PFSK-1 (cell line): ENCODE measurements around the gene HES5.

Experiments
- POLR2AphosphoS5 ChIP-seq: IDR thresholded peaks from 2 replicates; pipeline ENCODE4 v1.6.1; 2012; ENCODE audit warnings: low read depth, mild to moderate bottlenecking, control low read depth, low read length, moderate library complexity
- SIN3A ChIP-seq: IDR thresholded peaks from 2 replicates; pipeline ENCODE4 v1.6.1; 2012; ENCODE audit warnings: mild to moderate bottlenecking, low read length, moderate library complexity, borderline replicate concordance; ENCODE audit not compliant: insufficient read depth
- TAF1 ChIP-seq: IDR thresholded peaks from 2 replicates; pipeline ENCODE4 v1.6.1; 2012; ENCODE audit warnings: low read length, control low read depth, borderline replicate concordance; ENCODE audit not compliant: insufficient read depth
- TF ChIP-seq, protein P1 (sequence below), 2 experiments: IDR thresholded peaks; 2 replicates each; pipeline versions ENCODE4 v1.6.1 to v1.8.0; 2011 to 2012; ENCODE audit warnings: low read depth in 2 of 2, low read length in 2 of 2, control low read depth in 1 of 2, inconsistent platforms in 1 of 2, mild to moderate bottlenecking in 1 of 2, moderate library complexity in 1 of 2; ENCODE audit not compliant: insufficient read depth in 1 of 2

DNA sequence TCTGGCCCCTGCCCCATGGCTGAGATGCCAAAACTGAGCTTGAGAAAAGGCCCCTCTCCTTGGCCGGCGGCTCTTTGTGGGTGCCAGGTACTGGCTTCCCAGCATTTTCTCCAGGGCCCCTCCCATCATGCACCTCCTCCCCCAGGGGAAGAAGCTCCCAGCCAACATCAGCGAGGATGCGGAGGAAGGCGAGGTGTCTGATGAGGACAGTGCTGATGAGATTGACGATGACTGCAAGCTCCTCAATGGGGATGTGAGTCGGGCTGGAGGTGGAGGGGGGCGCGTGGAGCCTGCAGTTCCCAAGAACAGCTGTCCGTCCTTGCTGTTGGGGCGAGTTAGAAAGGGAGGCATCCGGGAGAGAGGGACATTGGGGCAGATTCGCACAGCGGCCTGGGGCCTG, 40.4 kb downstream of the HES5 start:
- TF ChIP-seq SIN3A (no peak), POLR2AphosphoS5 (no peak), TAF1 (no peak)
- TF ChIP-seq, protein P1, sequence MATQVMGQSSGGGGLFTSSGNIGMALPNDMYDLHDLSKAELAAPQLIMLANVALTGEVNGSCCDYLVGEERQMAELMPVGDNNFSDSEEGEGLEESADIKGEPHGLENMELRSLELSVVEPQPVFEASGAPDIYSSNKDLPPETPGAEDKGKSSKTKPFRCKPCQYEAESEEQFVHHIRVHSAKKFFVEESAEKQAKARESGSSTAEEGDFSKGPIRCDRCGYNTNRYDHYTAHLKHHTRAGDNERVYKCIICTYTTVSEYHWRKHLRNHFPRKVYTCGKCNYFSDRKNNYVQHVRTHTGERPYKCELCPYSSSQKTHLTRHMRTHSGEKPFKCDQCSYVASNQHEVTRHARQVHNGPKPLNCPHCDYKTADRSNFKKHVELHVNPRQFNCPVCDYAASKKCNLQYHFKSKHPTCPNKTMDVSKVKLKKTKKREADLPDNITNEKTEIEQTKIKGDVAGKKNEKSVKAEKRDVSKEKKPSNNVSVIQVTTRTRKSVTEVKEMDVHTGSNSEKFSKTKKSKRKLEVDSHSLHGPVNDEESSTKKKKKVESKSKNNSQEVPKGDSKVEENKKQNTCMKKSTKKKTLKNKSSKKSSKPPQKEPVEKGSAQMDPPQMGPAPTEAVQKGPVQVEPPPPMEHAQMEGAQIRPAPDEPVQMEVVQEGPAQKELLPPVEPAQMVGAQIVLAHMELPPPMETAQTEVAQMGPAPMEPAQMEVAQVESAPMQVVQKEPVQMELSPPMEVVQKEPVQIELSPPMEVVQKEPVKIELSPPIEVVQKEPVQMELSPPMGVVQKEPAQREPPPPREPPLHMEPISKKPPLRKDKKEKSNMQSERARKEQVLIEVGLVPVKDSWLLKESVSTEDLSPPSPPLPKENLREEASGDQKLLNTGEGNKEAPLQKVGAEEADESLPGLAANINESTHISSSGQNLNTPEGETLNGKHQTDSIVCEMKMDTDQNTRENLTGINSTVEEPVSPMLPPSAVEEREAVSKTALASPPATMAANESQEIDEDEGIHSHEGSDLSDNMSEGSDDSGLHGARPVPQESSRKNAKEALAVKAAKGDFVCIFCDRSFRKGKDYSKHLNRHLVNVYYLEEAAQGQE (IDR thresholded peaks at IDR 0.05; ENCODE audit: insufficient read depth in 1 of 2, low read depth in 2 of 2, low read length in 2 of 2): no peak
